ENCODE measurements around the gene EIF3F.

The EIF3F gene

DNA sequence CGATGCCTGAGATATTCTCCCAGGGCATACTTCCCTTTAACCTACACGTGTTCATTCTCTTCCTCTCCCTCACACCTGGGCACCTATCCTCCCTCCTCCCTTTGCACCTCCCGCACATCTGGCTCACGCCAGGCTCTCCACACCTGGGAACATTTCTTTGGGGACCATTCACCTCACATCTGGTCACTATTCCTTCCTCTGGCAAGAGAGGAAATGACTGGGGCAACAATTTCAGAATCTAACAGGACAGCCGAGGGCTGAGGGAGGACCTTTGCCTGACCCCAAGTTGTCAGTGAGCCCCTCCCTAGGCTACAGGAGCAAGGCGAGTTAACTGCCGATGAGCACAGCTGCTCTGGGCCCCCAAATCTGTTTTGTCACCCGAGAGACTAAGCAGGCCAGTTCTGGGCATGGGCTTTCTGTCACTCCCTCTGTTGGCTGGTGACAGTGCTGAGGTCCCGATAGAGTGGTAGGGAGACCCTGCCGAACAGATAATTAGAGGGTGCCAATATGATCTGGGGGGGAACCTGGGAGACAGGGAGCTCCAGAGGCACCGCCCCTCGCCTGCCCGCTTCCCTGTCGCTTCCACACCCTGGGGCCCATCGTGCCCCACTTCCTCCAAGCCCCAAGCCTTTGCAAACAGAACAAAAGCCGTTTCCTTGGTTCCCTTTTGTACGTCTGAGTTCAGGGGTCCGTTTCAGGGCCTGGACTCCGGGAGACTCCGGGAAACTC, 45.6 kb downstream of the EIF3F start:
- TF ChIP-seq, protein P1, sequence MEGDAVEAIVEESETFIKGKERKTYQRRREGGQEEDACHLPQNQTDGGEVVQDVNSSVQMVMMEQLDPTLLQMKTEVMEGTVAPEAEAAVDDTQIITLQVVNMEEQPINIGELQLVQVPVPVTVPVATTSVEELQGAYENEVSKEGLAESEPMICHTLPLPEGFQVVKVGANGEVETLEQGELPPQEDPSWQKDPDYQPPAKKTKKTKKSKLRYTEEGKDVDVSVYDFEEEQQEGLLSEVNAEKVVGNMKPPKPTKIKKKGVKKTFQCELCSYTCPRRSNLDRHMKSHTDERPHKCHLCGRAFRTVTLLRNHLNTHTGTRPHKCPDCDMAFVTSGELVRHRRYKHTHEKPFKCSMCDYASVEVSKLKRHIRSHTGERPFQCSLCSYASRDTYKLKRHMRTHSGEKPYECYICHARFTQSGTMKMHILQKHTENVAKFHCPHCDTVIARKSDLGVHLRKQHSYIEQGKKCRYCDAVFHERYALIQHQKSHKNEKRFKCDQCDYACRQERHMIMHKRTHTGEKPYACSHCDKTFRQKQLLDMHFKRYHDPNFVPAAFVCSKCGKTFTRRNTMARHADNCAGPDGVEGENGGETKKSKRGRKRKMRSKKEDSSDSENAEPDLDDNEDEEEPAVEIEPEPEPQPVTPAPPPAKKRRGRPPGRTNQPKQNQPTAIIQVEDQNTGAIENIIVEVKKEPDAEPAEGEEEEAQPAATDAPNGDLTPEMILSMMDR (IDR thresholded peaks at IDR 0.05; ENCODE audit: insufficient read depth, low read depth, low read length, missing control alignments): no peak
- no peak for DNase-seq (ENCODE audit: low read depth)
- no peak overlapping the region for H3K4me3 ChIP-seq (ENCODE audit: low read depth, low read length)

DNA sequence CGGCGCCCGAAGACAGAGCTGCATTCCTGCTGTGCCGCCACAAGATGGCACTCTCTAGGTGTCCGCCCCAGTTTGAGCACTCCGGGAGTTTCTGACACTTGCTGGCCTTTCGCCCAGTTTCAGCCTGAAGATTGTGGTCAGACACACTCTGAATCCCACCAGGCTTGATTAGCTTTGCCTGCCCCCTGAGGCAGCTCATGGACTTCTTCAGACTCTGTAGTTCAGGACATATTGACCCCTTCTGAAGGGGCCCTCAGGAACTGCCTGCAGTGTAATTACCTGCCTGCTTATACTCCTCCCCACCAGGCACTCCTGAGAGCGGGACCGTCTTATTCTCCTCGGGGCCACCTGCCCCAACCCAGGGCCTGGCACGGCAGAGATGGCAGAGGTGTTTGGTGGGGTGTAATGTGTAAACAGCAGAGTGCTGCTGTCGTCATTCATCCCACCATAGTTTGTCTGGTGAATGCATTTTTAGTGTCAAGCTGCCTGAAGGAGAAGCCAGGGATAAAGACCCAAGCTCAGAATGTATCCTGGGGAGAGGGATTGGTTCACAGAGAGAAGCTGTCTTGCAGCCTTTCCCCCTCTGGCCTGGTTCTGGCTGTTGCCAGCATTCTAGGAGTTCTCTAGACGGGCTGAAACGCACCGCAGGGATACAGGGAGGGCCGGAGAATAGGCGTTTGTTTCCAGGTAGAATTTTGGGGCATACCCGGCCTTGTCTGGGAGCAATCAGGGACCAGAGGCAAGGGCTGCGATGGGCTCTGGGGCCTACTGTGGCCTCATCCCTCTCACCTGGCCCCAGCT, 46.4 kb downstream of the EIF3F start:
- TF ChIP-seq, protein P1 (IDR thresholded peaks at IDR 0.05; ENCODE audit: insufficient read depth, low read depth, low read length, missing control alignments): peak; percentile 88
- no peak overlapping the region for H3K4me3 ChIP-seq (ENCODE audit: low read depth, low read length)
- peak; percentile 69 for DNase-seq (ENCODE audit: low read depth)

- no peak for DNase-seq (ENCODE audit: low read depth)
- no peak overlapping the region for H3K4me3 ChIP-seq (ENCODE audit: low read depth, low read length)
- TF ChIP-seq, protein P1 (IDR thresholded peaks at IDR 0.05; ENCODE audit: insufficient read depth, low read depth, low read length, missing control alignments): no peak
Measured at GRCh38 chr11:8034106-8034585, 47.0 kb downstream of the EIF3F start.

- DNase-seq (ENCODE audit: low read depth): no peak
- no peak overlapping the region for H3K4me3 ChIP-seq (ENCODE audit: low read depth, low read length)
- TF ChIP-seq, protein P1 (IDR thresholded peaks at IDR 0.05; ENCODE audit: insufficient read depth, low read depth, low read length, missing control alignments): no peak
Measured at GRCh38 chr11:8034604-8035190, 47.6 kb downstream of the EIF3F start.

DNA sequence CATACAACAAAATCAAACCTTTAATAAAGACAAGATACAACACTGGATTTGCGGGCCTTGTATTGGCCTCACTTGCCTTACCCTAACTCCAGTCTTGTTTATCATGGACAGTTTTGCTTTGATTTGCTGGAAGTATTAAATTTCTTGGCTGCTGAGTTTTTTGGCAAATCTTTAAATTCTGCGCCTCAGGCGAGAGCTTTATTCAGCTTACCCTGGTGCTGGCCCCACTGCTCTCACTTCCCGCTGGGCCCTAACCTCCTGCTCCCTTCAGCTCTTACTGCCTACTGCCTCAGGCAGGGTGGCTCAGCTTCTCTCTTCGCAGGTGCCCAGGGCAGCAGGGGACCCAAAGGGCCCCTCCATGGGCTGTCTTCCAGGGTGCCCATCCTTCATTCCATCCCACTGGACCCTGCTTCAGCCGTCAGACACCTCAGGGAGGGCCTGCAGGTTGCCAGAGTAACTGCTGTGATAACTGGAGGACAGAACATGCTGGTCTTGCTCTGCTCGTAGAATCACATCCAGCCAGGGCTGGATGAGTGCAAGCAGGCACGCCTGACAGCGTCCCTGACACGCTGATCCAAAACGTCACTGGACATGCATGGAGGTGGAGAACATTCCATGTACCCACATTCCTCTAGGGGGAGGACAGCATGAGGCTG, 48.2 kb downstream of the EIF3F start:
- H3K4me3 ChIP-seq (ENCODE audit: low read depth, low read length): no peak overlapping the region
- no peak for DNase-seq (ENCODE audit: low read depth)
- TF ChIP-seq, protein P1 (IDR thresholded peaks at IDR 0.05; ENCODE audit: insufficient read depth, low read depth, low read length, missing control alignments): no peak

DNA sequence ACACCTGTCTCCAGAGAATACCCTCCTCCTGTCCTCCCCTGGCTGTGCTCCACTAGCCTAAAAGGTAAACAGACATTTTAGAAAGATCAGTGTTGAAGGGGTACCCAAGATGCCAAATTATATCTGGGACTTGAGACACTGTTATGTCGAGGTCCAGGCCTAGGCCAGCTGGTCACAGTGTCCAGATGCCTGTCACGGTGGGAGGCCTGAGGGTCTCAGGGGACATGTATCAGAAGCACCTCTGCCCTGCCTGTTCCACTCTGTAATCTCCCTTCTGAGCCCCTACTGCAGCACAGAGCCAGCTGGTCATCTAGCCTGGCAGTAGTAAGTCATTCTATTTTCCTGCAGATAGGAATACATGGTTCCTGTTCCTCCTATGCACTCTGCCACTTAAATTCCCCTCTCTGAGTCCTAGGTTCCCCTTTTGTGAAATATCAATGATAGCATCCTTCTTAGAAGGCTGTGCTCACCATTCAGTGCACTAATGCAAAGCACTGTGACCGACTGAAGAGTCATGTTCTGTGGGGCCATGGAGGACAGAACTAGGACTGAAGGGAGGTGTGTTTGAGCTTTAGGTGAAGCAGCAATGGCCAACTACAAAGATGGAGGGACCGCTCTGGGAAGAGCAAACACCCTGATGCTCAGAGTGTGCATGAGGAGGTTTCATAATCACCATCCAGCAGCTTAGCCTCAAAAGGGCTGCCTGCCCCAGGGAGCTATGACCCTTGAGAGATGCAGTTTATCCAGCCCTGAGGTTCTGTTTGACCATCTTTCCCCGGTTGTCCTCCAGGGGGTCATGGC, 49.1 kb downstream of the EIF3F start:
- H3K4me3 ChIP-seq (ENCODE audit: low read depth, low read length): no peak overlapping the region
- TF ChIP-seq, protein P1 (IDR thresholded peaks at IDR 0.05; ENCODE audit: insufficient read depth, low read depth, low read length, missing control alignments): no peak
- DNase-seq (ENCODE audit: low read depth): no peak
